Measurements from ENCODE around the gene KAZN. TPM values are rescaled to one million over a fixed set of nuclear protein-coding genes. Genes with fewer than 3 reads are reported as not detected.

KAZN gene
- total and polyA plus RNA-seq, 2 experiments from 2014 or later: 7.9 to 15.6 TPM

DNA sequence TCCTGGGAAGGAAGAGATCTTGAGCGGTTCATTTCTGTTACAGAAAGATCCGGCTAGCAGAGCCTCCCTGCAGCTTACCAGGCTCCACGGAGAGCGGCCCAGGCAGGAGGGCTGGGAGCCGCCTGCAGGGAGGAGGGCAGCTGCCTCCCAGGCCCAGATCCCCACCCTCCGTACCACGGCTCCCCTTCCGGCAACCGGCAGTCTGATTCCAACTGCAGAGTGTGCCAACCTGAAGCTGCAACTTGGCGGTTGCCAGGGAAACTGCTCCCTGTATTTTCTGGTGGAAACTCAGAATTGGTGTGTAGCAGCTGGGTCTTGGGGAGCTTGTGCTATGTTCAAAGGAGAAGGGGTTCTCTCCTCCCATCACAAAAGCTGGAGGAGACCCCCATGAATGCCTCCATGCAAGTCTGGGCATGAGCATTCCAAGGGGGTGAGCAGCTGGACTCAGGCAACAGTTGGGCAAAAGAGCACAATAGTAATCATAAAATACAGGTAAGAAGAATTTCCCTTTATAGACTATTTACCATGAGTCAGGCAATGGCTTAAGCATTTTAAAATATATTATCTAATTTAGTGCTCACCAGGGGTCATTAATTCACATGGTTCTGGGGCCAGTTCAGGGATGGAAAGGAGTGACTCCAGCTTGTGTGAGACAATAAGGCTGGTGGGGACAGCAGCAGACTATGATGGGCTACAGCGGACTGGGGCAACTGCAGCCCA lies 46.1 kb upstream of the KAZN start:
- Histone ChIP-seq H3K27me3 (no peaks in the 10 kb centered on the region), H3K4me2 (no peak overlapping the region), H4K20me1 (ENCODE audit: insufficient read depth, poor library complexity, severe bottlenecking) (no peaks in the 10 kb centered on the region), H3K9me3 (ENCODE audit: low read depth) (no peaks in the 10 kb centered on the region), H3K27ac (no peak overlapping the region), H3K79me2 (no peaks in the 10 kb centered on the region), H3K4me1 (ENCODE audit: insufficient read depth) (no peaks in the 10 kb centered on the region), H3K36me3 (replicated peaks; ENCODE audit: insufficient read depth, low read depth) (no peaks in the 10 kb centered on the region), H2AFZ (no peak overlapping the region), H3K4me3 (no peak overlapping the region), H3K9me2 (replicated peaks; ENCODE audit: insufficient read depth) (no peaks in the 10 kb centered on the region)
- 68% methylated on average over 11 of the region's 11 CpGs for WGBS (ENCODE audit: low lambda C conversion rate, missing lambda C conversion rate)
- DNase-seq (ENCODE audit: low spot score): no peak
- TF ChIP-seq, protein P1, sequence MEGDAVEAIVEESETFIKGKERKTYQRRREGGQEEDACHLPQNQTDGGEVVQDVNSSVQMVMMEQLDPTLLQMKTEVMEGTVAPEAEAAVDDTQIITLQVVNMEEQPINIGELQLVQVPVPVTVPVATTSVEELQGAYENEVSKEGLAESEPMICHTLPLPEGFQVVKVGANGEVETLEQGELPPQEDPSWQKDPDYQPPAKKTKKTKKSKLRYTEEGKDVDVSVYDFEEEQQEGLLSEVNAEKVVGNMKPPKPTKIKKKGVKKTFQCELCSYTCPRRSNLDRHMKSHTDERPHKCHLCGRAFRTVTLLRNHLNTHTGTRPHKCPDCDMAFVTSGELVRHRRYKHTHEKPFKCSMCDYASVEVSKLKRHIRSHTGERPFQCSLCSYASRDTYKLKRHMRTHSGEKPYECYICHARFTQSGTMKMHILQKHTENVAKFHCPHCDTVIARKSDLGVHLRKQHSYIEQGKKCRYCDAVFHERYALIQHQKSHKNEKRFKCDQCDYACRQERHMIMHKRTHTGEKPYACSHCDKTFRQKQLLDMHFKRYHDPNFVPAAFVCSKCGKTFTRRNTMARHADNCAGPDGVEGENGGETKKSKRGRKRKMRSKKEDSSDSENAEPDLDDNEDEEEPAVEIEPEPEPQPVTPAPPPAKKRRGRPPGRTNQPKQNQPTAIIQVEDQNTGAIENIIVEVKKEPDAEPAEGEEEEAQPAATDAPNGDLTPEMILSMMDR (IDR thresholded peaks at IDR 0.05; ENCODE audit: poor library complexity): no peak
- TF ChIP-seq EZH2phosphoT487 (IDR thresholded peaks at IDR 0.05; ENCODE audit: low read depth, severe bottlenecking, unreplicated experiment): no peak
- no peak for TF ChIP-seq EZH2 (IDR thresholded peaks at IDR 0.05; ENCODE audit: borderline replicate concordance)

DNA sequence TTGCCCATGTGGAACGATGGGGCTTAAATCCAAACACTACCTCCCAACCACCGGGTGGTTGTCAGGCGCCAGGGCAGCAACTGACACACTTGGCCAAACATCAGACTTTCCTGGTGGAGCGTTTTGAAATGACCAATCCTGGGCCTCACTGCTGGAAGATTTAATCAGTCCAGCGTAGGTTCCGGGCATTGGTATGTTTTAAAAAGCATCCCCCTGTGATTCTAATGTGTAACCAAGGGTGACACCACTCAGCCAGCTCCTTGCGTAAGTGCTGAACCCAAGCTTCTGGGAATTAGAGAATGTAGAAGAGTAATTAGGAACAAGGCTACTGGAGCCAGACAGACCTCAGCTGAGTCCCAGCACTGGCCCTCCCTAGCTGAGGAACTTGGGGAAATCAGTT lies 44.8 kb upstream of the KAZN start:
- no peaks in the 10 kb centered on the region for H3K9me2 ChIP-seq (replicated peaks; ENCODE audit: insufficient read depth)
- 80% methylated on average over 7 of the region's 7 CpGs for WGBS (ENCODE audit: low lambda C conversion rate, missing lambda C conversion rate)
- H3K79me2 ChIP-seq: no peaks in the 10 kb centered on the region
- H3K36me3 ChIP-seq (replicated peaks; ENCODE audit: insufficient read depth, low read depth): no peaks in the 10 kb centered on the region
- no peak for TF ChIP-seq EZH2phosphoT487 (IDR thresholded peaks at IDR 0.05; ENCODE audit: low read depth, severe bottlenecking, unreplicated experiment)
- TF ChIP-seq, protein P1 (IDR thresholded peaks at IDR 0.05; ENCODE audit: poor library complexity): no peak
- H3K9me3 ChIP-seq (ENCODE audit: low read depth): no peaks in the 10 kb centered on the region
- H3K27me3 ChIP-seq: no peaks in the 10 kb centered on the region
- H4K20me1 ChIP-seq (ENCODE audit: insufficient read depth, poor library complexity, severe bottlenecking): no peaks in the 10 kb centered on the region
- H3K4me1 ChIP-seq (ENCODE audit: insufficient read depth): no peaks in the 10 kb centered on the region
- no peak overlapping the region for H3K4me3 ChIP-seq
- no peak for DNase-seq (ENCODE audit: low spot score)
- H2AFZ ChIP-seq: no peak overlapping the region
- no peak overlapping the region for H3K27ac ChIP-seq
- H3K4me2 ChIP-seq: no peak overlapping the region

GRCh38 chr1:14555091-14555490 lies 43.4 kb upstream of the KAZN start:
- Histone ChIP-seq H3K4me3 (no peak overlapping the region), H3K27me3 (peaks cover 3% of the 10 kb centered on the region), H2AFZ (no peak overlapping the region), H3K9me2 (replicated peaks; ENCODE audit: insufficient read depth) (no peaks in the 10 kb centered on the region), H3K36me3 (replicated peaks; ENCODE audit: insufficient read depth, low read depth) (no peaks in the 10 kb centered on the region), H3K9me3 (ENCODE audit: low read depth) (no peaks in the 10 kb centered on the region), H3K79me2 (no peaks in the 10 kb centered on the region), H3K27ac (no peak overlapping the region), H3K4me1 (ENCODE audit: insufficient read depth) (no peaks in the 10 kb centered on the region), H3K4me2 (no peak overlapping the region), H4K20me1 (ENCODE audit: insufficient read depth, poor library complexity, severe bottlenecking) (no peaks in the 10 kb centered on the region)
- TF ChIP-seq, protein P1 (IDR thresholded peaks at IDR 0.05; ENCODE audit: poor library complexity): no peak
- TF ChIP-seq EZH2 (IDR thresholded peaks at IDR 0.05; ENCODE audit: borderline replicate concordance): no peak
- no peak for DNase-seq (ENCODE audit: low spot score)
- 82% methylated on average over 2 of the region's 2 CpGs for WGBS (ENCODE audit: low lambda C conversion rate, missing lambda C conversion rate)
